Effector memory CD4-positive, alpha-beta T cell (primary cell): ENCODE data around the gene MIGA2.

Source experiments
- DNase-seq, 3 donors: peaks; one replicate each; pipeline ENCODE4 v3.0.0-alpha.2; 2020
- H3K27ac ChIP-seq: 2 replicates; pipeline ENCODE4 v1.7.0; 2013; ENCODE audit warnings: mild to moderate bottlenecking, low read length, moderate library complexity; ENCODE audit not compliant: insufficient read depth, poor library complexity, severe bottlenecking
- H3K27me3 ChIP-seq: replicated peaks from 2 replicates; pipeline ENCODE4 v1.7.0; 2013; ENCODE audit warnings: mild to moderate bottlenecking, low read length; ENCODE audit not compliant: insufficient read depth, control insufficient read depth, poor library complexity, severe bottlenecking
- H3K36me3 ChIP-seq: 2 replicates; pipeline ENCODE4 v1.7.0; 2013; ENCODE audit warnings: mild to moderate bottlenecking, low read length, moderate library complexity; ENCODE audit not compliant: control insufficient read depth, insufficient read depth
- H3K4me1 ChIP-seq: 2 replicates; pipeline ENCODE4 v1.7.0; 2013; ENCODE audit warnings: low read length, mild to moderate bottlenecking; ENCODE audit not compliant: control insufficient read depth, insufficient read depth, poor library complexity, severe bottlenecking
- H3K4me3 ChIP-seq: 2 replicates; pipeline ENCODE4 v1.7.0; 2013; ENCODE audit warnings: low read length, low read depth, mild to moderate bottlenecking; ENCODE audit not compliant: insufficient read depth, poor library complexity, severe bottlenecking
- H3K9me3 ChIP-seq: 2 replicates; pipeline ENCODE4 v1.7.0; 2013; ENCODE audit warnings: mild to moderate bottlenecking, low read length, moderate library complexity; ENCODE audit not compliant: control insufficient read depth

The MIGA2 gene

DNA sequence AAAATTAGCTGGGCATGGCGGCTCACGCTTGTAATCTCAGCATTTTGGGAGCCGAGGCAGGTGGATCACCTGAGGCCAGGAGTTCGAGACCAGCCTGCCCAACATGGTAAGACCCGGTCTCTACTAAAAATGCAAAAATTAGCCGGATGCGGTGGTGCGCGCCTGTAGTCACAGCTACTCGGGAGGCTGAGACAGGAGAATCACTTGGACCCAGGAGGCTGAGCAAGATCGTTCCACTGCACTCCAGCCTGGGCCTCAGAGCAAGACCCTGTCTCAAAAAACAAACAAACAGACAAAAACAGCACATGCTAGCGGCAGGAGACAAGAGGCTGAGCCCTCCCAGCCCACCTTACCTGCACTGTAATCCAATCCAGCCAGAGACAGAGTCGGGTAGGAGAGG lies 43.4 kb downstream of the MIGA2 start:
- Histone ChIP-seq H3K36me3 (peaks cover 1% of the 10 kb centered on the region), H3K9me3 (no peaks in the 10 kb centered on the region), H3K27ac (no peak overlapping the region), H3K27me3 (no peaks in the 10 kb centered on the region), H3K4me3 (peak overlapping the region; percentile 79), H3K4me1 (peaks cover 8% of the 10 kb centered on the region)
- no peak for DNase-seq

DNA sequence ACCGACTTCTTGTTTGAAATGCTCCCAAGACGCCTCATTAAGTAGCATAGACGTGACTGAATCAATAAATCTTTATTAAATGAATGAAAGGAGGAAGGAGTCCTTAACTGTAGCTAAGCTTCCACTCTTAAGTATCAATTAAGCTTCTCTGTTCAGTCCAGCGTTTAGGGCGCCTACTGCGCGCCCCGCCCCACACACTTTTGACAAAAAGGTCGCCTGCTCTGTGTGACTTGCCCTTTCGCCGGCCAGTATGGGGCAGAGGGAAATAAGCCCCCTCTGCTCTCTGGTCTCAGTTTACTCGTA lies 43.8 kb downstream of the MIGA2 start:
- H3K27ac ChIP-seq = peak overlapping the region; percentile 30
- peaks cover 8% of the 10 kb centered on the region for H3K4me1 ChIP-seq
- no peaks in the 10 kb centered on the region for H3K9me3 ChIP-seq
- no peaks in the 10 kb centered on the region for H3K27me3 ChIP-seq
- H3K36me3 ChIP-seq = peaks cover 5% of the 10 kb centered on the region
- H3K4me3 ChIP-seq = peak overlapping the region; percentile 79
- DNase-seq = no peak

- peaks cover 11% of the 10 kb centered on the region for H3K36me3 ChIP-seq
Observed at GRCh38 chr9:129080601-129081387, 44.4 kb downstream of the MIGA2 start, which contains the start of gene DOLPP1. Gene DOLPP1 (plus strand): TSS chr9:129081111. CDS start chr9:129081132, 21 bp downstream.

GRCh38 chr9:129081388-129081904 lies 45.0 kb downstream of the MIGA2 start:
- DNase-seq = no peak
- peak overlapping the region; percentile 85 for H3K4me3 ChIP-seq
- peak overlapping the region; percentile 61 for H3K27ac ChIP-seq
- peaks cover 17% of the 10 kb centered on the region for H3K36me3 ChIP-seq
- H3K4me1 ChIP-seq = peaks cover 8% of the 10 kb centered on the region
- no peaks in the 10 kb centered on the region for H3K9me3 ChIP-seq
- no peaks in the 10 kb centered on the region for H3K27me3 ChIP-seq

More at GRCh38 chr9:129080601-129081387, 44.4 kb downstream of the MIGA2 start, which contains the start of gene DOLPP1:
- H3K9me3 ChIP-seq = no peaks in the 10 kb centered on the region
- DNase-seq = peak; percentile 97 to 98 (median 98)
- peaks cover 8% of the 10 kb centered on the region for H3K4me1 ChIP-seq
- no peaks in the 10 kb centered on the region for H3K27me3 ChIP-seq
- peak within 1 kb of the TSS; percentile 61 for H3K27ac ChIP-seq
- peak within 1 kb of the TSS; percentile 85 for H3K4me3 ChIP-seq

GRCh38 chr9:129084087-129084486 lies 47.7 kb downstream of the MIGA2 start:
- H3K9me3 ChIP-seq = no peaks in the 10 kb centered on the region
- no peak overlapping the region for H3K27ac ChIP-seq
- H3K4me1 ChIP-seq = peaks cover 8% of the 10 kb centered on the region
- peaks cover 31% of the 10 kb centered on the region for H3K36me3 ChIP-seq
- no peak overlapping the region for H3K4me3 ChIP-seq
- DNase-seq = no peak
- H3K27me3 ChIP-seq = no peaks in the 10 kb centered on the region

DNA sequence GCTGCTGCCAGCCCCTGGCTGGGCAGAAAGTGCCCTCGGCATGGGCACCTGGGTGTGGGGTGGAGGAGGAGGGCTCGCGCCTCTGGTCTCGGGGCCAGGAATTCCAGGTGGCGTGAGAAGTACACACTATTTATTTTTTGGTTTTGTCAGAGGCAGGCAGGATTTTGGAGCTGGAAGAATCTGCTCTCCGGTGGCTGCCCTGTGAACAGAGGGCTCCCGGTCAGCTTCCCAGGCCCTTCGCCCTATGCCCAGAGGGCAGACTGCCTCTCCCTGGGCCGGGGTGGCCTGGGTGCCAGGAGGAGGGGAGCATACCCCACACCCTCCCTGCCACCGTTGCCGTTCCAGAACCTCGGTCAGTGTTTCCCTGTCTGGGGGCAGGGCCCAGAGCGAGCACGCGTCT lies 52.8 kb downstream of the MIGA2 start:
- Histone ChIP-seq H3K36me3 (peaks cover 47% of the 10 kb centered on the region), H3K27me3 (no peaks in the 10 kb centered on the region), H3K4me1 (no peaks in the 10 kb centered on the region), H3K9me3 (no peaks in the 10 kb centered on the region), H3K27ac (no peak overlapping the region), H3K4me3 (no peak overlapping the region)
- DNase-seq = no peak

DNA sequence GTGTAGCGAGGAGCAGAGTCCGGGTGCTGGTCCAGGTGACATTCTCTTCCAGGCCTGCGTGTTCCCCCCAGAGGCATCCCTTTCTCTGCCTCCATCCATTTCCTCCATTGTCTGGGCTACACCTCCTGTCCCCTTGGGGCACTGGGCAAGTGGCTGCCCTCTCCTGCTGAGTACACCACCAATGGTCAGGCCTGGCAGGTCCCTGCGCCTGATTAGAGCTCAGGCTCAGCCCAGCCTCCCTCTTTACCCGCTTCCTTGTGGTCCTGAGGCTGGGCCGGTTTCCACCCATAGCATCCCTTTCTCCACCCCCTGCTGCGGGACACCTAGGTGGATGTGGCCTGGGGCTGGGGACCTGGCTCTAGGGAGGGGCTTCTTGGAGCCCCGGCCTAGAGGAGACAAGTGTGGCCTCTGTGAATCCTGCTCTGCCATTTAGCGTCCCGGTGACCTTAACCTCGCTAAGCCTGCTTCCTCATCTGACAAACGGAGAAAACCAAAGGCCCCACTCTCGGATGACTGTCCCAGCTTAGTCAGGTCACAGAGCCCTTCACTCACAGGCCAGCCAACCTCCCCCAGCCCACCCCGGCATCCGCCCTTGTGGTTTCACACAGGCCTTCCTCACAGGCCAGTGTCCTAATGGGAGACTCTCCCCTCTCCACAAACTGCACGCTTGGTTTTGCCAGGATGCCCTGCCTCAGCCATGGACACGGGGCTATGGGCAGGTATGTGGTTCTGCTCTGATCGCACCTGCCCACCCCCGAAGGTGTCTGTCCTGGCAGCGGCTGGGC lies 57.4 kb downstream of the MIGA2 start:
- H3K4me1 ChIP-seq = no peaks in the 10 kb centered on the region
- H3K27ac ChIP-seq = no peak overlapping the region
- DNase-seq = no peak
- no peaks in the 10 kb centered on the region for H3K9me3 ChIP-seq
- peaks cover 18% of the 10 kb centered on the region for H3K36me3 ChIP-seq
- no peaks in the 10 kb centered on the region for H3K27me3 ChIP-seq
- H3K4me3 ChIP-seq = no peak overlapping the region

DNA sequence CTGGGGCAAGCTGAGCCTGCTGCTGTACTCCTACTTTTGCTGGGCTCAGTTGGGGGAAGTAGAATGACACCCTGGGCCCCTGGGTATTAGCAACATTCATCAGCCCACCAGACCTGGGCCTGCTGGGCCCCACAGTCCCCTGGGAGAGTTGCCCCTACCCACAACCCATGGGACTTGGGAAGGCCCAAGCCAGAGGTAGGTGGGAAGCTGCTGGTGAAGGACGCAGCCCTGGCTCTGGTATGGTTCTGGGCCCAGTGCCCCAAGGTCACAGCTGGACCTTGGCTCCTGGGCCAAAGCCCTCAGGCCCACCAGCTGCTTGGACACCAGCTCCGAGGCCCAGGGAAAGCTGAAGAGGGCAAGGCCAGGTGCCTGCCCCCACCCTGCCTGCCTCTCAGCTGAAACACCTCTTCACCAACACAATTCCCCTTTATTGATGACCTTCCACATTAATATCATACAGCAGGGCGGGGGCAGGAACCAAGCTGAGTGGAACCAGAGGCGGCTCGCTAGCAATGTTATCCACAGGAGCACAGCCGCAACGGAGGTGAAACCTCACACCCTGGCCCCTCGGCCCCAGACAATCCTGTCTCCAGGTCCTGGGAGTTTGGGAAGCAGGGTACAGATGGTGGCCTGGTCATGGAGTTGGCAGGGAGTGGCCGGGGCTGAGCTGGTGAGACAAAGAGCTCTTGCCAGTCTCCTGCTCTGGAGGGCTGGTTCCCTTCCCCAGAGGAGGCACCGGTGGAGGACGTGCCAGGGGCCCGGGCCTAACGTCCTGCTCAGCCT lies 58.2 kb downstream of the MIGA2 start:
- no peak for DNase-seq
- H3K36me3 ChIP-seq = peaks cover 11% of the 10 kb centered on the region
- no peak overlapping the region for H3K27ac ChIP-seq
- H3K27me3 ChIP-seq = no peaks in the 10 kb centered on the region
- no peaks in the 10 kb centered on the region for H3K9me3 ChIP-seq
- H3K4me3 ChIP-seq = no peak overlapping the region
- H3K4me1 ChIP-seq = no peaks in the 10 kb centered on the region

DNA sequence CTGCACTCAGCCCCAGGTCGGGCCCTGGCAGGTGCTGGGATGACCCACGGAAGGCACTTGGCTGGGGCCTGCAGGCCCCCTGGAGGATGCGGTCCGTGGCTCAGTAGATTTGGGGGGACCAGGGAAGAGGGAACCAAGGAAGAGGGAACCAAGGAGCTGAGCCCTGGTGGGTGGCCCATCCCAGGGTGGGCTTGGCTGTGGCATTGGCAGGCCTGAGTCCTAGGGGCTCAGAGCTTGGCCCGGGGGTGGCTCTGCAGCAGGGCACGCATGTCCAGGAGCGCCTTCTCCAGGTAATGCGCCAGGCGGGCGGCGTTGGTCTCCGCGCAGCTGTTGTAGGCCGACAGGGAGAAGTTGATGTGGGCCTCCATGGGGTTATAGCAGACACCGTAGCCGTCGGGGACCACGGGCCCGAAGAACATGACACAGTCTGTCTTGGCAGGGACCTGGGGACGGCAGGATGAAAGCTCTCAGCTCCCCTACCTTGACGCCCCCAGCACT lies 58.8 kb downstream of the MIGA2 start:
- peaks cover 5% of the 10 kb centered on the region for H3K36me3 ChIP-seq
- H3K4me1 ChIP-seq = no peaks in the 10 kb centered on the region
- H3K4me3 ChIP-seq = no peak overlapping the region
- H3K27me3 ChIP-seq = no peaks in the 10 kb centered on the region
- no peaks in the 10 kb centered on the region for H3K9me3 ChIP-seq
- H3K27ac ChIP-seq = no peak overlapping the region
- no peak for DNase-seq
